IMR-90 (cell line): ENCODE results near the gene MOB2. TPM values are rescaled to one million over a fixed set of nuclear protein-coding genes. Genes with fewer than 3 reads are reported as not detected.

ENCODE experiments used
- ATAC-seq: fragments of 200-7000 bp; cut with Tn5 transposase; 2 replicates; pipeline ENCODE4 v1.9.1; 2020; ENCODE audit warnings: low read depth, mild to moderate bottlenecking, moderate library complexity
- BruUV-seq: library from RNA; stranded (reverse); fragments of 400-500 nt; replicated peaks from 2 replicates; lab custom pipeline; 2021; lab: Mats Ljungman, UMichigan
- CTCF ChIA-PET: fragments of 300-600 bp; formaldehyde crosslinking; extraction: SDS; loops from one replicate; lab custom pipeline; 2021; ENCODE audit warnings: antibody characterized with exemption; lab: Yijun Ruan, JAX
- POLR2A ChIA-PET: fragments of 300-600 bp; sonication (Branson Sonifier 250); formaldehyde crosslinking; loops from one replicate; lab custom pipeline; 2022; ENCODE audit warnings: antibody characterized with exemption; ENCODE audit not compliant: unreplicated experiment; lab: Charles Lee
- DNase-seq: peaks from one replicate; pipeline ENCODE4 v3.0.0; 2013
- H2AFZ ChIP-seq: replicated peaks from 2 replicates; pipeline ENCODE3; 2013; ENCODE audit warnings: low read length, mild to moderate bottlenecking; ENCODE audit not compliant: poor library complexity
- H2AK5ac ChIP-seq: 2 replicates; pipeline ENCODE4 v1.6.1; 2013; ENCODE audit warnings: low read depth, low read length, inconsistent platforms
- H2AK9ac ChIP-seq: replicated peaks from 2 replicates; pipeline ENCODE3; 2013; ENCODE audit warnings: mild to moderate bottlenecking, low read depth, low read length, moderate library complexity; ENCODE audit not compliant: poor library complexity
- H2BK120ac ChIP-seq: 2 replicates; pipeline ENCODE4 v1.6.1; 2013; ENCODE audit warnings: low read depth, low read length, inconsistent platforms
- H2BK15ac ChIP-seq: 3 replicates; pipeline ENCODE4 v1.6.1; 2013; ENCODE audit warnings: low read depth, low read length, inconsistent platforms
- H2BK20ac ChIP-seq: 2 replicates; pipeline ENCODE4 v1.6.1; 2013; ENCODE audit warnings: low read depth, mild to moderate bottlenecking, inconsistent platforms, low read length, moderate library complexity
- H2BK5ac ChIP-seq: 2 replicates; pipeline ENCODE4 v1.6.1; 2013; ENCODE audit warnings: mild to moderate bottlenecking, low read depth, low read length, inconsistent platforms; ENCODE audit not compliant: poor library complexity, severe bottlenecking
- H3K14ac ChIP-seq: replicated peaks from 2 replicates; pipeline ENCODE4 v1.6.1; 2013; ENCODE audit warnings: low read depth, low read length, inconsistent platforms
- H3K18ac ChIP-seq: 2 replicates; pipeline ENCODE4 v1.6.1; 2013; ENCODE audit warnings: low read depth, low read length, control low read depth
- H3K23ac ChIP-seq: 2 replicates; pipeline ENCODE4 v1.6.1; 2013; ENCODE audit warnings: low read depth, low read length, inconsistent platforms
- H3K27ac ChIP-seq: 2 replicates; pipeline ENCODE4 v1.5.1; 2013; ENCODE audit warnings: mild to moderate bottlenecking, control low read depth, low read length; ENCODE audit not compliant: insufficient read depth
- H3K27me3 ChIP-seq: 2 replicates; pipeline ENCODE4 v1.6.1; 2013; ENCODE audit warnings: low read length; ENCODE audit not compliant: control insufficient read depth, insufficient read depth
- H3K36me3 ChIP-seq: 2 replicates; pipeline ENCODE4 v1.6.1; 2013; ENCODE audit warnings: low read length, mixed read lengths; ENCODE audit not compliant: control insufficient read depth, insufficient read depth
- H3K4ac ChIP-seq: 2 replicates; pipeline ENCODE4 v1.6.1; 2013; ENCODE audit warnings: low read depth, low read length, inconsistent platforms
- H3K4me1 ChIP-seq: 2 replicates; pipeline ENCODE4 v1.6.1; 2013; ENCODE audit warnings: low read length, mixed read lengths; ENCODE audit not compliant: control insufficient read depth, insufficient read depth
- H3K4me2 ChIP-seq: 2 replicates; pipeline ENCODE4 v1.6.1; 2013; ENCODE audit warnings: low read depth, mild to moderate bottlenecking, control low read depth, low read length, moderate library complexity
- H3K4me3 ChIP-seq: 2 replicates; pipeline ENCODE4 v1.5.1; 2013; ENCODE audit warnings: low read depth, mild to moderate bottlenecking, control low read depth, low read length, moderate library complexity; ENCODE audit not compliant: insufficient read depth
- H3K56ac ChIP-seq: 2 replicates; pipeline ENCODE4 v1.6.1; 2013; ENCODE audit warnings: low read length, inconsistent platforms; ENCODE audit not compliant: insufficient read depth; ENCODE audit errors: extremely low read depth
- H3K79me1 ChIP-seq, 2 experiments: 2 replicates each; pipeline ENCODE4 v1.6.1; 2013; ENCODE audit warnings: low read length in 2 of 2, inconsistent platforms in 1 of 2, low read depth in 1 of 2
- H3K9ac ChIP-seq: 2 replicates; pipeline ENCODE4 v1.6.1; 2013; ENCODE audit warnings: low read depth, low read length, control low read depth
- H3K9me1 ChIP-seq: 2 replicates; pipeline ENCODE4 v1.6.1; 2013; ENCODE audit warnings: low read length, inconsistent platforms; ENCODE audit not compliant: insufficient read depth
- H3K9me3 ChIP-seq: 2 replicates; pipeline ENCODE4 v1.6.1; 2013; ENCODE audit warnings: low read length; ENCODE audit not compliant: control insufficient read depth, insufficient read depth
- H4K20me1 ChIP-seq: 2 replicates; pipeline ENCODE4 v1.6.1; 2013; ENCODE audit warnings: low read length, inconsistent platforms; ENCODE audit not compliant: insufficient read depth
- H4K5ac ChIP-seq: 2 replicates; pipeline ENCODE4 v1.6.1; 2013; ENCODE audit warnings: mild to moderate bottlenecking, low read depth, low read length, control low read depth
- H4K8ac ChIP-seq, 2 experiments: 2 replicates each; pipeline ENCODE4 v1.6.1; 2013; ENCODE audit warnings: low read depth in 2 of 2, low read length in 2 of 2, control low read depth in 1 of 2, inconsistent platforms in 1 of 2
- H4K91ac ChIP-seq: 2 replicates; pipeline ENCODE4 v1.6.1; 2013; ENCODE audit warnings: low read depth, low read length, inconsistent platforms; ENCODE audit not compliant: insufficient read depth
- BHLHE40 ChIP-seq: fragments of 150-350 bp; IDR thresholded peaks from 2 replicates; pipeline ENCODE4 v1.6.1; 2016; ENCODE audit warnings: mild to moderate bottlenecking, low read depth, low read length
- CEBPB ChIP-seq: IDR thresholded peaks from 2 replicates; pipeline ENCODE4 v1.6.1; 2012; ENCODE audit warnings: low read depth, low read length, improper control_type of control experiment
- CHD1 ChIP-seq: IDR thresholded peaks from 2 replicates; pipeline ENCODE4 v1.6.1; 2012; ENCODE audit warnings: low read depth, low read length, improper control_type of control experiment
- ELK1 ChIP-seq: fragments of 150-350 bp; IDR thresholded peaks from 2 replicates; pipeline ENCODE4 v1.6.1; 2016; ENCODE audit warnings: low read depth, mild to moderate bottlenecking, low read length, moderate library complexity, borderline replicate concordance
- FOS ChIP-seq: fragments of 150-350 bp; IDR thresholded peaks from 2 replicates; pipeline ENCODE4 v1.6.1; 2016; ENCODE audit warnings: low read depth, low read length
- MAFK ChIP-seq: IDR thresholded peaks from 2 replicates; pipeline ENCODE4 v1.6.1; 2012; ENCODE audit warnings: low read depth, low read length, improper control_type of control experiment
- MXI1 ChIP-seq: IDR thresholded peaks from 2 replicates; pipeline ENCODE4 v1.6.1; 2012; ENCODE audit warnings: low read depth, mild to moderate bottlenecking, low read length, moderate library complexity, borderline replicate concordance
- POLR2A ChIP-seq: IDR thresholded peaks from 2 replicates; pipeline ENCODE4 v1.6.1; 2012; ENCODE audit warnings: mild to moderate bottlenecking, low read depth, low read length
- RAD21 ChIP-seq: IDR thresholded peaks from 2 replicates; pipeline ENCODE4 v1.6.1; 2012; ENCODE audit warnings: low read length, improper control_type of control experiment
- RCOR1 ChIP-seq: IDR thresholded peaks from 2 replicates; pipeline ENCODE4 v1.6.1; 2012; ENCODE audit warnings: mild to moderate bottlenecking, low read length, improper control_type of control experiment; ENCODE audit not compliant: insufficient replicate concordance
- SMC3 ChIP-seq: fragments of 150-350 bp; IDR thresholded peaks from 2 replicates; pipeline ENCODE4 v1.6.1; 2016; ENCODE audit warnings: low read depth, mild to moderate bottlenecking, antibody characterized with exemption, low read length, moderate library complexity
- USF2 ChIP-seq: fragments of 150-350 bp; IDR thresholded peaks from 2 replicates; pipeline ENCODE4 v1.6.1; 2017; ENCODE audit warnings: mild to moderate bottlenecking, antibody characterized with exemption, low read length, low read depth
- WGBS, 2 experiments: methylation state at CpG; one replicate each; pipeline versions ENCODE4 v1.1.5 to v1.1.7; 2013; ENCODE audit warnings: missing lambda C conversion rate in 2 of 2; ENCODE audit not compliant: insufficient read length in 1 of 2; ENCODE audit errors: extremely low coverage in 2 of 2; 5-methylcytosine and 5-hydroxymethylcytosine counted together
- dilution Hi-C: fragments of 300-500 bp; cut with HindIII; formaldehyde crosslinking; loops from one replicate; pipeline ENCODE4 v1.14.3; 2018; ENCODE audit warnings: low sequenced_read_pairs; ENCODE audit not compliant: unreplicated experiment
- in situ Hi-C: fragments of 300-500 bp; cut with MboI; formaldehyde crosslinking; loops from 3 replicates; pipeline ENCODE4 v1.14.3; 2019; ENCODE audit warnings: low sequenced_read_pairs, inconsistent platforms, mixed read lengths
- intact Hi-C: fragments of 100-400 bp; cut with micrococcal nuclease; formaldehyde crosslinking; loops from 2 replicates; pipeline ENCODE4 v1.10.0; 2022
- polyA plus RNA-seq, 3 experiments: library from polyadenylated mRNA; depleted of rRNA; stranded (reverse); fragments of >200 nt; gene quantifications; 2 replicates each; pipeline ENCODE4 v1.2.3, GENCODE V29; 2012; ENCODE audit warnings: low replicate concordance in 1 of 3
- total RNA-seq: library from RNA; depleted of rRNA; stranded (reverse); fragments of >200 nt; gene quantifications from 2 replicates; pipeline ENCODE4 v1.2.3, GENCODE V29; 2012

Gene MOB2
- total and polyA plus RNA-seq, 2 of the 4 experiments (the other 2 are of a cell fraction) = 23.7 to 36.2 TPM

- Histone ChIP-seq H2BK5ac (no peak overlapping the region), H2AFZ (no peak overlapping the region), H3K4me3 (no peak overlapping the region), H3K4ac (no peak overlapping the region), H2BK120ac (no peak overlapping the region), H3K36me3 (no peaks in the 10 kb centered on the region), H2BK20ac (no peak overlapping the region), H4K91ac (no peak overlapping the region), H3K27ac (no peak overlapping the region), H3K18ac (no peak overlapping the region), H4K8ac (no peak overlapping the region), H3K9me1 (no peaks in the 10 kb centered on the region), H3K79me1 (no peaks in the 10 kb centered on the region), H3K56ac (no peak overlapping the region), H3K9me3 (no peaks in the 10 kb centered on the region), H3K9ac (no peak overlapping the region), H4K20me1 (no peaks in the 10 kb centered on the region; the same call in none of the 2 replicates), H2BK15ac (no peak overlapping the region), H3K27me3 (no peaks in the 10 kb centered on the region; the same call in 1 of the 2 replicates), H3K14ac (no peak overlapping the region), H4K5ac (no peak overlapping the region), H2AK5ac (no peak overlapping the region), H2AK9ac (peak overlapping the region; percentile 16), H3K23ac (no peak overlapping the region), H3K4me2 (no peak overlapping the region), H3K4me1 (peaks cover 13% of the 10 kb centered on the region; the same call in 1 of the 2 replicates)
- CTCF ChIA-PET = no interaction called here
- WGBS, 2 experiments = no CpG with 5 or more reads among the region's 13 CpGs
- no peak for ATAC-seq
- in situ Hi-C loops (no loop called here), intact Hi-C loops (no loop called here), dilution Hi-C loops (no loop called here)
- no peak for DNase-seq
- TF ChIP-seq RAD21 = no peak
- no peak for TF ChIP-seq FOS
- no peak for TF ChIP-seq CHD1
- no peak for TF ChIP-seq POLR2A
- TF ChIP-seq MXI1 = no peak
- no peak for TF ChIP-seq MAFK
- no peak for TF ChIP-seq BHLHE40
- no peak for TF ChIP-seq RCOR1
- TF ChIP-seq CEBPB = no peak
- no peak for TF ChIP-seq SMC3
- no peak for TF ChIP-seq USF2
- no peak for TF ChIP-seq ELK1
- BruUV-seq = no TSS peak
- POLR2A ChIA-PET = no interaction called here
Observed at GRCh38 chr11:1457326-1457680, 29.3 kb downstream of the MOB2 start.
